Right lobe of liver (tissue), 4 donors: Measurements from ENCODE around the gene DIAPH3.

Source experiments
- CTCF ChIP-seq, 4 donors: fragments of 200-600 bp in 3 of 4; fragments of 450-650 bp in 1 of 4; IDR thresholded peaks; one replicate each; pipeline versions ENCODE4 v1.5.1 to v1.8.0; 2016 to 2022; ENCODE audit warnings: antibody characterized with exemption in 4 of 4, mild to moderate bottlenecking in 2 of 4
- POLR2A ChIP-seq: fragments of 450-650 bp; IDR thresholded peaks from one replicate; pipeline ENCODE4 v1.6.1; 2017; ENCODE audit warnings: antibody characterized with exemption, mild to moderate bottlenecking
- donor health status: DM: no; HTN: no; CAD: no.
- donor health status: DM: no; HTN: no; CAD: no.
- donor health status: DM: no; HTN: yes; CAD: no.

- TF ChIP-seq CTCF (IDR thresholded peaks at IDR 0.05) (no peak), POLR2A (no peak)
These were observed 10.4 kb upstream of the DIAPH3 start for GRCh38 chr13:60174113-60174512.
